ENCODE measurements around the gene NOP53. TPM values are rescaled to one million over a fixed set of nuclear protein-coding genes. Genes with fewer than 3 reads are reported as not detected.
"Not testable (repeated sequence)": the region's sequence is repeated elsewhere in the genome, so short reads cannot be mapped to it uniquely, and the experiment has no call there.

The NOP53 gene
- 253 TPM for total RNA-seq

GRCh38 chr19:47745010-47745901 lies at the start of gene NOP53:
TSS of gene NOP53 (plus strand) at chr19:47745546. CDS start at chr19:47745560, 14 bp downstream.
- DNase-seq (ENCODE audit: low spot score): peak; percentile 98

DNA sequence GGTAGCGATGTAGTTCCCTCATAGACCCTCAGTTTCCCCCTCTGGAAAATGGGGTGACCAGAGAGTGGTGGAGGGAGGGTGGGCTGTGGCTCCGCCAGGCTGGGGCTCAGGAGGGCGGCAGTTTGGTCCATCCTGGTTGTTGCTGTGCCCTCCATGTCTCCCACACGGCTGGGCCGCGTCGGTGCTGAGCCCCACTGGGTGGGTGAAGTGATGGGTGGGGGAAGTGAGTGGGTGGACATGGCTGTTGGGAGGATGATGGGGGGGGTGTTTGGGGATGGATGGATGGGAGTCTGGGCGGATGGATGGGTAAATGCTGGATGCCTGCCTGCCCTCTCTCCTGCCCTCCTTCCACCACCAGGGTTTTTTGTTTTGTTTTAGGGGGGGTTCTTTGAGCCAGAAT lies 48.7 kb upstream of the NOP53 start:
- DNase-seq (ENCODE audit: low spot score): no peak

- DNase-seq (ENCODE audit: low spot score): peak; percentile 72
Observed at GRCh38 chr19:47697863-47698609, 47.3 kb upstream of the NOP53 start.

GRCh38 chr19:47698631-47699359 lies 46.6 kb upstream of the NOP53 start:
- no peak for DNase-seq (ENCODE audit: low spot score)

GRCh38 chr19:47699360-47699917 lies 45.9 kb upstream of the NOP53 start:
- no peak for DNase-seq (ENCODE audit: low spot score)

DNA sequence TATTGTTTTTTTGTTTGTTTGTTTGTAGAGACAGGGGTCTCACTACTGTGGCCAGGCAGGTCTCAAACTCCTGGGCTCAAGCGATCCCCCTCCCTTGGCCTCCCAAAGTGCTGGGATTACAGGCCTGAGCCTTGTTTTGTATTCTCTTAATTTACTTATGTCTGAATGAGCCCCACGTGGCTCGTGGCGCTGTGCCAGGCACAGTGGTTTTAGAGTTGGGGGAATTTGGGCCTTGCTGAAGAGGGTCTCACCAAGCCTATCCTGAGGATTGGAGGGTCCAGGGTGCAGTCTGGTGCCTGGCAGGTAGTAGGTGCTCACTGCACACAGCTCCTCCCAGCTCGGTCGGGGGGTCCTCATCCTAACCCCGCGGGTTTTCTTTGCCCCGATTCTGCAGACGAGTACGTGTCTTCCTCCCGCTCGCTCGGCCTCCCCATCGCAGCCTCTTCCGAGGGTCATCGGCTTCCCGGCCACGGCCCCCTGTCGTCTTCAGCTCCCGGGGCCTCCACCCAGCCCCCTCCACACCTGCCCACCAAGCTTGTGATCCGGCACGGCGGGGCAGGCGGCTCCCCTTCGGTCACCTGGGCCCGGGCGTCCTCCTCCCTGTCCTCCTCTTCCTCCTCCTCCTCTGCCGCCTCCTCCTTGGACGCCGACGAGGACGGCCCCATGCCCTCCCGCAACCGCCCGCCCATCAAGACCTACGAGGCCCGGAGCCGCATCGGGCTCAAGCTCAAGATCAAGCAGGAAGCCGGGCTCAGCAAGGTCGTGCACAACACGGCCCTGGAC lies 44.2 kb upstream of the NOP53 start:
- no peak for DNase-seq (ENCODE audit: low spot score)

- DNase-seq (ENCODE audit: low spot score): no peak
Observed at GRCh38 chr19:47701717-47702552, 43.4 kb upstream of the NOP53 start.

GRCh38 chr19:47702671-47703070 lies 42.7 kb upstream of the NOP53 start:
- no peak for DNase-seq (ENCODE audit: low spot score)

DNA sequence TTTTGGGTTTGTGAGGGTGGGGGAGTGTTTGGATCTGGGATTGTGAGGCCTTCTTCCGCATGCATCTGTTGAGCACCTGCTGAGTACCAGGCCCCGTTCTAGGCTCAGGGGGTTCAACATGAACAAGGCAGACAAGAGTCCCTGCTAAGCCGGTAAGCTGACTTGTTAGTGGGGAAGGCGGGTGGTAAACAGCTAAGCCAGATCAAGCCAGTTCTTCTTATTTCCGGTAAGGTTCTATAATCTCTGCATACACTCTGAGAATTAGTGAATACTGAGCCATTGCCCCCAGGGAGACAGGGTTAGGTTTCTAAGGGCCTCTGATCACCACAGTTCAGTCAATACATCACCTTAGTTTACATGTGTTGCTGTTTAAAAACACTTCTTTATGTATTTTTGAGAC lies 42.0 kb upstream of the NOP53 start:
- no peak for DNase-seq (ENCODE audit: low spot score)

DNA sequence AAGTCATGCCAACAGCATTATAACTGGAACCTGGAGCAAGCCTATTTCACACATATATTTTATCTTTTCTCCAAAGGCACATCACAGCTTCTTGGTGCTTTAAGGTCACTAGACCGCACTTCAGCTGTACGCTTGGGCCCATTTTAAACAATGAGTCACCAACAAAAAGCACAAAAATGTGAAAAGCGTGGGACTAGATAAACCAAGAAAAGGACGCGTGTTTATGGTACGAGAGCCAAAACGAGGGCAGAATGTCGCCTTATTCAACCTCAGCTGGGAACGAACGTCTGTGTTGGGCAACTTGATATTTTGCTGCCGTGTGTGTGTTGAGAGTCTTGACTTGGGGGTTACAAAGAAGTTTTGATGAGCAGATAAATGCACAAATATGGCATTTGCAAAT lies 41.3 kb upstream of the NOP53 start:
- DNase-seq (ENCODE audit: low spot score): no peak

- no peak for DNase-seq (ENCODE audit: low spot score)
Observed at GRCh38 chr19:47704656-47705055, 40.7 kb upstream of the NOP53 start.

- peak; percentile 74 for DNase-seq (ENCODE audit: low spot score)
Observed at GRCh38 chr19:47707135-47707925, 38.0 kb upstream of the NOP53 start.

DNA sequence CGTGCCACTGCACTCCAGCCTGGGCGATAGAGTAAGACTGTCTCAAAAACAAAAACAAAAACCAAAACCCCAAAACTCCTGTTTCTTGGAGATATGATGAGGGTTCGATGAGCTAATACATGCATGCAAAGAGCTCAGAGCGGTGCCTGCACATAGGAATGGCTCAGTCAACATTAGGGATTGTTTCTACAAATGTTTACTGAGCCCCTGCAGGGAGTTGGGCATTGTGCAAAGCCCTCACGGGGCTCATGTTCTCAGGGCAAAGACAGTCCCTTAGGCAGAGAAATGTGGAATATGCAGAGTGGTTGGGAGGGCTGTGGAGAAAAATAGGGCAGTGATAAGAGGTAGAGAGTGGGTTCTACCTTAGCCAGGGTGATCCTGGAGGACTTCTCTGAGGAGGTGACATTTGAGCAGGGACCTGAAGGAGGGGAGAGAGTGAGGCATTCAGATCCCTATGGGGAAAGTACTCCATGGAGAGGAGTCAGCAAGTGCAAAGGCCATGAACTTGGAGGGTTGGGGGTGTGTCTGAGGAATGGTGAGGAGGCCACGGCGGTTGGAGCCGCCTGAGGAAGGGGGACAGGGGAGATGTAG lies 33.6 kb upstream of the NOP53 start:
- DNase-seq (ENCODE audit: low spot score): no peak

GRCh38 chr19:47713046-47714021 lies 32.0 kb upstream of the NOP53 start, which contains the start of gene EHD2:
TSS of gene EHD2 (plus strand) at chr19:47713422. CDS start at chr19:47716613, 3,191 bp downstream.
- peak; percentile 55 for DNase-seq (ENCODE audit: low spot score)

DNA sequence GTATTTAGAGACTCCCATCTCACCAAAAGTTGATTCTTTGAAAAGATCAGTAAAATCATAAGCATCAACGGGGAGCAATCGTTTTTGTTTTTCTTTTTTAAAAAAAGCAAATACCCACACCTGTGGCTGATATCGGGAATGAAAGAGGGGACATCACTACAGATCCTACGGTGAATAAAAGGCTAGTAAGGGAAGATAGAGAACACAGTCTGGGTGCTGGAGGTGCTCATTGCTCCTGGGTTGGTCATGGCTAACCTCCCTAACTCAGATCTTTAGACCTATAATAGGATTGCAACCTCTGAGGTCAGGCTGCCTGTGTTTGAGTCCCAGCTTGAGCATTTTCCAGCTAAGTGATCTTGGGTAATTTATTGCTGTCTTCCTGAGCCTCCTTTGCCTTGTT lies 31.0 kb upstream of the NOP53 start:
- DNase-seq (ENCODE audit: low spot score): no peak

DNA sequence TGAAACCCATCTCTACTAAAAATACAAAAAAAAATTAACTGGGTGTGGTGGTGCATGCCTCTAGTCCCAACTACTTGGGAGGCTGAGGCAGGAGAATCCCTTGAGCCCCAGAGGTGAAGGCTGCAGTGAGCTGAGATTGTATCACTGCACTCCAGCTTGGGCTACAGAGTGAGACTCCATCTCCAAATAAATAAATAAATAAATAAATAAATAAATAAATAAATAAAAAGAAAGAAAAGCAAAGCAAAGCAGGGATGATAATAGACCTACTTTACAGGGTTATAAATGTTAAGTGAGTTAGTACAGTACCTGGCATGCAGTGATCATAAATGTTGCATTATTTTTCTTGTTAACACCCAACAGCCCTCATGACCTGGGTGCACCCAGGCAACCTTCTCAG lies 30.5 kb upstream of the NOP53 start:
- not testable (repeated sequence) for DNase-seq (ENCODE audit: low spot score)

GRCh38 chr19:47716270-47716937 lies 28.9 kb upstream of the NOP53 start:
- DNase-seq (ENCODE audit: low spot score): no peak

All from mucosa of gallbladder (tissue), 1 donor.